Smooth muscle cell (in vitro differentiated cells): Measurements from ENCODE around the gene ZNF593. TPM values are rescaled to one million over a fixed set of nuclear protein-coding genes. Genes with fewer than 3 reads are reported as not detected.

Experiments used
- DNase-seq: peaks from one replicate; lab custom pipeline; 2025; ENCODE audit not compliant: unreplicated experiment; lab: John Stamatoyannopoulos, UW
- H2AFZ ChIP-seq: fragments of 200-600 bp; sonication (generic); 2 replicates; pipeline ENCODE4 v1.6.0; 2016; ENCODE audit warnings: antibody characterized with exemption, low read depth, mild to moderate bottlenecking
- H3F3A ChIP-seq: fragments of 200-600 bp; sonication (generic); 2 replicates; pipeline ENCODE4 v1.6.0; 2017; ENCODE audit warnings: antibody characterized with exemption, low read depth
- H3K27ac ChIP-seq: fragments of 200-600 bp; sonication (generic); 2 replicates; pipeline ENCODE4 v1.5.1; 2016; ENCODE audit warnings: low read depth, mild to moderate bottlenecking
- H3K27me3 ChIP-seq: fragments of 200-600 bp; sonication (generic); 2 replicates; pipeline ENCODE4 v1.6.1; 2016; ENCODE audit warnings: low read depth, mild to moderate bottlenecking
- H3K36me3 ChIP-seq: fragments of 200-600 bp; sonication (generic); 2 replicates; pipeline ENCODE4 v1.5.1; 2016; ENCODE audit warnings: low read depth
- H3K4me1 ChIP-seq: fragments of 200-600 bp; sonication (generic); 2 replicates; pipeline ENCODE4 v1.5.1; 2016; ENCODE audit warnings: low read depth
- H3K4me2 ChIP-seq: fragments of 200-600 bp; sonication (generic); 2 replicates; pipeline ENCODE4 v1.6.0; 2016; ENCODE audit warnings: mild to moderate bottlenecking
- H3K4me3 ChIP-seq: fragments of 200-600 bp; sonication (generic); 2 replicates; pipeline ENCODE4 v1.5.1; 2016; ENCODE audit warnings: mild to moderate bottlenecking
- H3K79me2 ChIP-seq: fragments of 200-600 bp; sonication (generic); 2 replicates; pipeline ENCODE4 v1.6.0; 2016; ENCODE audit warnings: low read depth, mild to moderate bottlenecking
- H3K9ac ChIP-seq: fragments of 200-600 bp; sonication (generic); 2 replicates; pipeline ENCODE4 v1.6.0; 2016; ENCODE audit warnings: low read depth
- H3K9me3 ChIP-seq: fragments of 200-600 bp; sonication (generic); replicated peaks from 2 replicates; pipeline ENCODE4 v1.5.1; 2016; ENCODE audit warnings: low read depth
- H4K20me1 ChIP-seq: fragments of 200-600 bp; sonication (generic); 2 replicates; pipeline ENCODE4 v1.6.0; 2016; ENCODE audit warnings: low read depth
- CTCF ChIP-seq: fragments of 200-600 bp; sonication (generic); IDR thresholded peaks from 2 replicates; pipeline ENCODE4 v1.5.1; 2017; ENCODE audit warnings: borderline replicate concordance, mild to moderate bottlenecking, antibody characterized with exemption; ENCODE audit not compliant: insufficient read depth, poor library complexity, severe bottlenecking
- WGBS: methylation state at CpG from one replicate; pipeline ENCODE4 v1.1.7; 2016; ENCODE audit warnings: low lambda C conversion rate; 5-methylcytosine and 5-hydroxymethylcytosine counted together
- polyA plus RNA-seq: library from polyadenylated mRNA; unstranded; fragments of >200 nt; fragmentation: Nextera tagmentation; extraction: Ambion mirVana; gene quantifications from 2 replicates; pipeline ENCODE4 v1.2.1, GENCODE V29; 2016
- total RNA-seq: library from RNA; depleted of rRNA; stranded (reverse); fragments of >200 nt; gene quantifications from 2 replicates; pipeline ENCODE4 v1.2.3, GENCODE V29; 2014

ZNF593 gene
- total and polyA plus RNA-seq, 2 experiments from 2014 or later = 38.4 to 52.4 TPM

GRCh38 chr1:26180010-26180506, 10.3 kb downstream of the ZNF593 start:
- DNase-seq = no peak
- no peak overlapping the region for H3K4me3 ChIP-seq
- 80% methylated on average over 4 of the region's 4 CpGs for WGBS
- H3K36me3 ChIP-seq = no peaks in the 10 kb centered on the region
- H2AFZ ChIP-seq = no peak overlapping the region
- H3K9me3 ChIP-seq = no peaks in the 10 kb centered on the region
- H3K4me2 ChIP-seq = no peak overlapping the region
- no peaks in the 10 kb centered on the region for H3F3A ChIP-seq
- no peak overlapping the region for H3K9ac ChIP-seq
- H4K20me1 ChIP-seq = no peaks in the 10 kb centered on the region
- no peak for TF ChIP-seq CTCF
- H3K27me3 ChIP-seq = no peaks in the 10 kb centered on the region
- H3K4me1 ChIP-seq = no peaks in the 10 kb centered on the region
- H3K79me2 ChIP-seq = no peaks in the 10 kb centered on the region
- H3K27ac ChIP-seq = no peak overlapping the region

GRCh38 chr1:26181586-26182382, 12.1 kb downstream of the ZNF593 start:
- DNase-seq = no peak
- TF ChIP-seq CTCF = no peak
- no peaks in the 10 kb centered on the region for H3F3A ChIP-seq
- WGBS = 82% methylated on average over 9 of the region's 9 CpGs
- H2AFZ ChIP-seq = no peak overlapping the region
- no peaks in the 10 kb centered on the region for H3K27me3 ChIP-seq
- no peaks in the 10 kb centered on the region for H3K36me3 ChIP-seq
- H3K9ac ChIP-seq = no peak overlapping the region
- no peaks in the 10 kb centered on the region for H4K20me1 ChIP-seq
- H3K4me3 ChIP-seq = no peak overlapping the region
- no peaks in the 10 kb centered on the region for H3K4me1 ChIP-seq
- no peaks in the 10 kb centered on the region for H3K79me2 ChIP-seq
- H3K4me2 ChIP-seq = no peak overlapping the region
- no peaks in the 10 kb centered on the region for H3K9me3 ChIP-seq
- no peak overlapping the region for H3K27ac ChIP-seq

- Histone ChIP-seq H3K9me3 (no peaks in the 10 kb centered on the region), H3K4me2 (no peak overlapping the region), H3K4me1 (no peaks in the 10 kb centered on the region), H3K27ac (no peak overlapping the region), H3K36me3 (no peaks in the 10 kb centered on the region), H3K79me2 (no peaks in the 10 kb centered on the region), H3K27me3 (no peaks in the 10 kb centered on the region), H2AFZ (no peak overlapping the region), H4K20me1 (no peaks in the 10 kb centered on the region), H3K9ac (no peak overlapping the region), H3F3A (no peaks in the 10 kb centered on the region), H3K4me3 (no peak overlapping the region)
- DNase-seq = no peak
- TF ChIP-seq CTCF = no peak
- 80% methylated on average over 7 of the region's 7 CpGs for WGBS
Observed at GRCh38 chr1:26182383-26182696, 12.6 kb downstream of the ZNF593 start.

- no peaks in the 10 kb centered on the region for H3K9me3 ChIP-seq
- H3F3A ChIP-seq = no peaks in the 10 kb centered on the region
- H3K9ac ChIP-seq = no peak overlapping the region
- H3K79me2 ChIP-seq = no peaks in the 10 kb centered on the region
- TF ChIP-seq CTCF = no peak
- H4K20me1 ChIP-seq = no peaks in the 10 kb centered on the region
- no peak overlapping the region for H3K27ac ChIP-seq
- no peak overlapping the region for H3K4me2 ChIP-seq
- 86% methylated on average over 6 of the region's 7 CpGs for WGBS
- DNase-seq = no peak
- no peak overlapping the region for H2AFZ ChIP-seq
- no peaks in the 10 kb centered on the region for H3K36me3 ChIP-seq
- no peaks in the 10 kb centered on the region for H3K4me1 ChIP-seq
- H3K4me3 ChIP-seq = no peak overlapping the region
- no peaks in the 10 kb centered on the region for H3K27me3 ChIP-seq
Observed at GRCh38 chr1:26184086-26184485, 14.4 kb downstream of the ZNF593 start.
